ENCODE measurements around the gene ELAC2. TPM values are rescaled to one million over a fixed set of nuclear protein-coding genes. Genes with fewer than 3 reads are reported as not detected.

Gene ELAC2
- total and polyA plus RNA-seq, 10 donors = 29.4 to 110 (median 70.2) TPM

GRCh38 chr17:12995106-12995895 is 22.5 kb downstream of the ELAC2 start:
- H3K27me3 ChIP-seq (replicated peaks in 1 of 7) = no peaks in the 10 kb centered on the region
- H3K4me1 ChIP-seq = no peaks in the 10 kb centered on the region
- WGBS, 5 donors = 88 to 99% (median 94%) methylated on average over 11 of the region's 11 CpGs
- intact Hi-C loops (cut with DNase I; ENCODE audit: low total_unique reads) = no loop called here
- no peak for DNase-seq
- no peak overlapping the region for H3K4me3 ChIP-seq
- no peaks in the 10 kb centered on the region for H3K9me3 ChIP-seq
- peaks cover 11 to 100% (median 100%) of the 10 kb centered on the region in 6 donors for H3K36me3 ChIP-seq
- TF ChIP-seq POLR2AphosphoS5 (IDR thresholded peaks at IDR 0.05) = no peak
- no peak for TF ChIP-seq CTCF (IDR thresholded peaks at IDR 0.05 in 8 of 11, conservative IDR thresholded peaks at IDR 0.05 in 3 of 11)
- TF ChIP-seq POLR2A (IDR thresholded peaks at IDR 0.05) = no peak
- no peak overlapping the region for H3K27ac ChIP-seq

GRCh38 chr17:12994341-12995074 is 23.3 kb downstream of the ELAC2 start:
- WGBS, 5 donors = 90 to 94% (median 92%) methylated on average over 19 of the region's 19 CpGs
- Histone ChIP-seq H3K27me3 (replicated peaks in 1 of 7) (no peaks in the 10 kb centered on the region), H3K4me3 (no peak overlapping the region), H3K36me3 (peaks cover 11 to 100% (median 96%) of the 10 kb centered on the region in 6 donors), H3K9me3 (no peaks in the 10 kb centered on the region), H3K4me1 (no peaks in the 10 kb centered on the region), H3K27ac (no peak overlapping the region)
- no peak for DNase-seq
- TF ChIP-seq POLR2AphosphoS5 (IDR thresholded peaks at IDR 0.05) = peak in 1 of 3 donors; percentile 16
- TF ChIP-seq POLR2A (IDR thresholded peaks at IDR 0.05) = no peak
- TF ChIP-seq CTCF (IDR thresholded peaks at IDR 0.05 in 8 of 11, conservative IDR thresholded peaks at IDR 0.05 in 3 of 11) = no peak
- intact Hi-C loops (cut with DNase I; ENCODE audit: low total_unique reads) = no loop called here

GRCh38 chr17:12993631-12994030 is 24.2 kb downstream of the ELAC2 start:
- Histone ChIP-seq H3K27ac (no peak overlapping the region), H3K27me3 (replicated peaks in 1 of 7) (no peaks in the 10 kb centered on the region), H3K4me3 (no peak overlapping the region), H3K9me3 (no peaks in the 10 kb centered on the region), H3K36me3 (peaks cover 11 to 93% (median 88%) of the 10 kb centered on the region in 6 donors), H3K4me1 (no peaks in the 10 kb centered on the region)
- intact Hi-C loops (cut with DNase I; ENCODE audit: low total_unique reads) = no loop called here
- WGBS, 5 donors = 88 to 97% (median 94%) methylated on average over 11 to 14 of the region's 14 CpGs
- DNase-seq = no peak
- TF ChIP-seq POLR2A (IDR thresholded peaks at IDR 0.05) = no peak
- no peak for TF ChIP-seq CTCF (IDR thresholded peaks at IDR 0.05 in 8 of 11, conservative IDR thresholded peaks at IDR 0.05 in 3 of 11)
- no peak for TF ChIP-seq POLR2AphosphoS5 (IDR thresholded peaks at IDR 0.05)

- TF ChIP-seq POLR2AphosphoS5 (IDR thresholded peaks at IDR 0.05) = peak in 1 of 3 donors; percentile 43
- no peak for TF ChIP-seq POLR2A (IDR thresholded peaks at IDR 0.05)
- Histone ChIP-seq H3K36me3 (peaks cover 11 to 84% (median 78%) of the 10 kb centered on the region in 6 donors), H3K4me1 (peaks cover 0 to 7% (median 0%) of the 10 kb centered on the region in 6 donors), H3K4me3 (no peak overlapping the region), H3K27me3 (replicated peaks in 1 of 7) (no peaks in the 10 kb centered on the region), H3K9me3 (no peaks in the 10 kb centered on the region), H3K27ac (no peak overlapping the region)
- 94 to 97% (median 96%) methylated on average over 14 of the region's 14 CpGs for WGBS, 5 donors
- intact Hi-C loops (cut with DNase I; ENCODE audit: low total_unique reads) = no loop called here
- no peak for DNase-seq
Observed at GRCh38 chr17:12992676-12993075, 25.2 kb downstream of the ELAC2 start.

Data from spleen (tissue), 11 donors.